Cardiac septum (tissue), 1 donor: ENCODE measurements around the gene HPCAL1. TPM values are rescaled to one million over a fixed set of nuclear protein-coding genes. Genes with fewer than 3 reads are reported as not detected.

Experiments
- DNase-seq: peaks from one replicate; pipeline ENCODE4 v3.0.0-alpha.2; 2020; ENCODE audit warnings: low spot score
- intact Hi-C: fragments of 100-400 bp; cut with DNase I; formaldehyde crosslinking; loops from one replicate; pipeline ENCODE4 v1.14.0; 2022
- total RNA-seq: library from RNA; stranded (reverse); fragmentation: NEBNext Ultra II Directional; extraction: Animal tissue kit (Norgen Biotek cat#: 25700); gene quantifications from one replicate; pipeline ENCODE4 v1.2.1, GENCODE V29; 2021
- donor health status: DM: no; HTN: no; CAD: no.

Gene HPCAL1
- total RNA-seq, 1 donor from 2014 or later = 21.6 TPM

DNA sequence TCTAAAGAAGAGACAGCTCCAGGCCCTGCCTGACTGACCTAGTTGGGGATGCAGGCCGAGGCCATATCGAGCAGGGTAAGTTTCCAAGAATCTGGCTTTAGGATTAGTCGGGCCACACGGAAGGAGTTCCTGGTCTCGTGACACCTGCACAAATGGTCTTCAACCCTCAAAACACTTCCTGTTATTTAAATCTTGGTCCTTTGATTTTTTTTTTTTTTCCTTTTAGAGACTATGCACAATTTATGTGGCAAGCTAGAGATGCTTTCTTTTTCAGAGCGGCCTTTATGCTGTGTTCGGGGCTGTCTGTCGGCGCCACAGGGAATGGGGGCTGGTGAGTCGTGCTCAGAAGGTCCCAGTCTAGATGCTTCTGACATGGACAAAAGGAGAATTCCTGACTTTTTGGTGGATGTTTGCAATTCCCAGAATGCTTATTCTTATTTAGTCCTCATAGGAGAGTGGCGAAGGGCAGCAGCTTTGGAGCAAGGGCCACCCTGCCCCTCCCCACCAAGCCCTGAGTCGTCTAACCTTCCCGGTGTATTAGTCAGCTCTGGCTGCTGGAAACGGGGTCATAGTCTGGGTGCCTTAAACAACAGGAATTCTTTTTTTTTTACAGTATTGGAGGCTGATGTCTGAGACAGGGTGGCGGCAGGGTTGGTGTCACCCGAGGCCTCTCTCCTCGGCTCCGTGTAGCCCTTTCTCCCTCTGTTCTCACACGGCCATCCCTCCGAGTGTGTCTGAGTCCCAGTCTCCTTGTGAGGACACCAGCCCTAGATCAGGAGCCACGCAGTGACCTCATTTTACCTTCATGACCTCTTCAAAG lies 27.4 kb downstream of the HPCAL1 start:
- no peak for DNase-seq
- intact Hi-C loops = loop anchor here (5.0 kb wide), 1 partner anchor 72 kb away; no protein-coding TSS in a partner anchor

DNA sequence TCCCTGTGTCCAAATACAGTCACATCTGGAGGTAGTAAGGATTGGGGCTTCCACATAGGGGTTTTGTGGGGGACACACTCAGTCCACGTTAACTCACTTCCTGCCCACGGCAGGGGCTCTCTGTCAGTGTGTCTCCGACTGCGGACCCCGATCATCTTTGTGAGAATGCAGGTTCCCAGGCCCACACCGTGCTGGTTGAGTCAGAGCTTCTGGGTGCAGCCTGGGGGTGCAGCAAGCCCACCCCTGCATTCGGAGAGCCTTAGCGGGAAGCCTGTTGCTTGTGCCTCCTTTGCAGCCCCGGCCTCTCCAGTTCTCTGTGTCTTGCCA lies 28.0 kb downstream of the HPCAL1 start:
- no peak for DNase-seq
- intact Hi-C loops = loop anchor here (5.0 kb wide), 1 partner anchor 72 kb away; no protein-coding TSS in a partner anchor

GRCh38 chr2:10331027-10331701 lies 28.5 kb downstream of the HPCAL1 start:
- DNase-seq = peak; percentile 93
- intact Hi-C loops = loop anchor here (5.0 kb wide), 1 partner anchor 71 kb away; no protein-coding TSS in a partner anchor

- intact Hi-C loops = loop anchor here (5.0 kb wide), 1 partner anchor 70 kb away; no protein-coding TSS in a partner anchor
- DNase-seq = peak; percentile 90
Observed at GRCh38 chr2:10331702-10332401, 29.1 kb downstream of the HPCAL1 start.

GRCh38 chr2:10332402-10333246 lies 29.9 kb downstream of the HPCAL1 start:
- intact Hi-C loops = loop anchor here (5.0 kb wide), 1 partner anchor 70 kb away; no protein-coding TSS in a partner anchor
- DNase-seq = no peak

DNA sequence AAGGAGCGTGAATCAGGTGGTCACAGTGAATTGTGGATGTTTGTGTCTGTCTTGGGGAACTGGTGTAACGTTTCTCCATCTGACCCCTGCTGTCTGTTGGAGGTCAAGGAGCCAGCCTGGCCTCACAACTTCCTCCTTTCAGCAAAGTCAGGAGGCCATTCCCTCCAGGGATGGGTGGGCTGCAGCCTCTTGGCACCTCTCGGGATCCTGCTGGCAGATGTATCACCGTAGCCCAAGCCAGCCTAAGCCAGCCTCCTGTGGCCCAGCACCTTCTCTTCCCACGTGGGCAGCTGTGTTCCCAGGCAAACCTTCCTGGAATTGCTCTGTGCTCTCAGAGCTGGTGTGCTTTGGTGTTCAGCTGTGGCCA lies 30.5 kb downstream of the HPCAL1 start:
- intact Hi-C loops = loop anchor here (5.0 kb wide), 1 partner anchor 69 kb away; no protein-coding TSS in a partner anchor
- no peak for DNase-seq

DNA sequence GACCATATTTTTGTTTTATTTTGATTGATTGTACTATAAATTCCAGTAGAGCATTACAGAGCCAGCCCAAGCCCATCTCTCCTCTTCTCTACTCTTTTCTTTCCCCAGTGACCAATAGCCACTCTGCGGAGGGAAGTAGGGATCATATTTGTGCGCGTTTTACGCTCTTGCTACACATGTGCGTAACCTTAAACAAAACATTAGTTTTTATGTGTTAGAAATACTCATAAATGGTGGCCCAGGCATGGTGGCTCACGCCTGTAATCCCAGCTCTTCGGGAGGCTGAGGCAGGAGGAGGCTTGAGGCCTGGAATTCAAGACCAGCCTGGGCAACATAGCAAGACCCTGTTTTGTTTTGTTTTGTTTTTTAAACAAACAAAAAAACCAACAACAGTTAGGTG lies 31.3 kb downstream of the HPCAL1 start:
- no peak for DNase-seq
- intact Hi-C loops = loop anchor here (5.0 kb wide), 1 partner anchor 68 kb away; no protein-coding TSS in a partner anchor

GRCh38 chr2:10335046-10335840 lies 32.5 kb downstream of the HPCAL1 start:
- no peak for DNase-seq
- intact Hi-C loops = no loop called here

GRCh38 chr2:10336283-10336682 lies 33.6 kb downstream of the HPCAL1 start:
- no peak for DNase-seq
- intact Hi-C loops = no loop called here

DNA sequence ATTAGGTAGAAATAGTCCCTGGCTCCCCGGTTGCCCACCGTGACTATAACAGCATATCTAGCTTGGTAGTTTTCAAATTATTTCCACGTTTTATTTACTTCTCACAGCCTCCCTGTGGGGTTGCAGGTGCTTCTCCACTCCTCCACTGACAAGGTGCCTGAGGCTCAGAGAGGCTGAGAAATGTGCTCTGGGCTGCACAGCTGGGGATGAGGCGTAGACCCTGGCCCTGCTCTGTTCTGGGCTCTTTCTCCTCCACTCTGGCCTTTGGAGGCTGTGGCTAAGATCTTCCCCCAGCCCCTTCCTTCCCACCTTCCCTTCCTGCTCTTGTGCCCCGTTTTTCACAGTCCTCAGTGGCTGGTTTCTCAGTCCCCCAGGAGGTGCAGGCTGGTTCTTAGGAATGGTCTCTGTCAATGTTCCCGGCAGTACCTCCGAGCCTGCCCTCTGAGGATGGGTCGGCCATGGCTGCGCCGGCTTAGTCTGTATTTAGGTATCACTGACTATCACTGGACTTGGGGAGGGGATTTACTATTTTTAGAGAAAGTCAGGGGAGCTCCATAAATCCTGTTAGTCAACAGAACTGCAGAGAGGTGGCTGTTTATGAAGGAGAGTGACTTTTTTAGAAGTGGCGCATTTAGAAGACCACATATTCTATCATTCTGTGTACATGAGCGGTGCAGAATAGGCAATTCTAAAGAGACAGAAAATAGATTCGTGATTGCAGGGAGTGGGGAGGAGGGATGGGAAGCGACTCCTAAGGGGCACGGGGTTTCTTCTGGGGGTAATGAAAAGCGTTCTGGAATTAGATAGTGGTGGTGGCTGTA lies 35.0 kb downstream of the HPCAL1 start:
- DNase-seq = no peak
- intact Hi-C loops = no loop called here

GRCh38 chr2:10338270-10339188 lies 35.8 kb downstream of the HPCAL1 start:
- intact Hi-C loops = no loop called here
- no peak for DNase-seq

- no peak for DNase-seq
- intact Hi-C loops = no loop called here
Observed at GRCh38 chr2:10339647-10340592, 37.2 kb downstream of the HPCAL1 start.

DNA sequence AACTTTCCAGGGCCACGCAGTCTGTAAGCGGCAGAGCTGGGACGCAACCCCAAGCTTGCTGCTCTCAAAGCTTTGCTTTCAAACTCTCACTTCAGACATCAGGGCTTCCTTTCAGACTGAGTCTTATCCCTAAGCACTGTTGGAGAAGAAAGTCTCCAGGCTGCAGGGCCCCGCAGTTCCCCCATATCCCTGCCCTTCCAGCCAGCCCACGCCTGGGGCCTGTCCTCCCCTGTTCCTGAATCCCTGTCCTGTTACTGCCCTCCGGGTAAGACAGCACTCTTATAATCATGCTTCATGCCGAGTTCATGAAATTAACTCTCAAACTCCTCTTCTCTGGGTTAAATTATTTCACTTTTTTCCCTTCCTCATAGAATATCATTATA lies 37.9 kb downstream of the HPCAL1 start:
- intact Hi-C loops = no loop called here
- no peak for DNase-seq

DNA sequence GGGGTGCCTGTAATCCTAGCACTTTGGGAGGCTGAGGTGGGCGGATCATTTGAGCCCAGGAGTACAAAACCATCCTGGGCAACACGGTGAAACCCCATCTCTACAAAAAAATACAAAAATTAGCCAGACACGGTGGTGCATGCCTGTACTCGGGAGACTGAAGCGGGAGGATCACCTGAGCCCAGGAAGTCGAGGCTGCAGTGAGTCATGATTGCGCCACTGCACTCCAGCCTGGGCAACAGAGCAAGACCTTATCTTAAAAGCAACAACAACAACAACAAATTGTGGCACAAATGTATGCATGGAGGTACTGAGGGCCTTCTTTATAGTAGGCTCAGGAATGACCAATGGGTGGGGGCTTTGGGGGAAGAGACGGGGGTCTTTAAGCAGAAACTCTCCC lies 38.5 kb downstream of the HPCAL1 start:
- no peak for DNase-seq
- intact Hi-C loops = no loop called here

- intact Hi-C loops = no loop called here
- no peak for DNase-seq
Observed at GRCh38 chr2:10342245-10342951, 39.7 kb downstream of the HPCAL1 start.
